Ramos (cell line): Measurements from ENCODE around the gene NOS1.

Source experiments
- in situ Hi-C: fragments of 300-500 bp; cut with MboI; formaldehyde crosslinking; loops from one replicate; pipeline ENCODE4 v1.14.3; 2022; ENCODE audit warnings: low sequenced_read_pairs; ENCODE audit not compliant: unreplicated experiment

The NOS1 gene

GRCh38 chr12:117280019-117280680 is 81.3 kb downstream of the NOS1 start:
- in situ Hi-C loops: no loop called here

GRCh38 chr12:117279606-117280005 is 81.8 kb downstream of the NOS1 start:
- in situ Hi-C loops: no loop called here

- in situ Hi-C loops: no loop called here
Measured at GRCh38 chr12:117277875-117278274, 83.6 kb downstream of the NOS1 start.

- in situ Hi-C loops: no loop called here
Measured at GRCh38 chr12:117273091-117273490, 88.3 kb downstream of the NOS1 start.

- in situ Hi-C loops: no loop called here
Measured at GRCh38 chr12:117272690-117273089, 88.7 kb downstream of the NOS1 start.

GRCh38 chr12:117262749-117263148 is 98.7 kb downstream of the NOS1 start:
- in situ Hi-C loops: no loop called here

- in situ Hi-C loops: no loop called here
Measured at GRCh38 chr12:117261247-117261646, 100.2 kb downstream of the NOS1 start.

- in situ Hi-C loops: no loop called here
Measured at GRCh38 chr12:117255386-117255785, 106.0 kb downstream of the NOS1 start.

GRCh38 chr12:117243488-117243887 is 117.9 kb downstream of the NOS1 start:
- in situ Hi-C loops: no loop called here

GRCh38 chr12:117241697-117242096 is 119.7 kb downstream of the NOS1 start:
- in situ Hi-C loops: no loop called here

- in situ Hi-C loops: no loop called here
Measured at GRCh38 chr12:117240081-117240755, 121.2 kb downstream of the NOS1 start.

GRCh38 chr12:117236456-117237001 is 124.9 kb downstream of the NOS1 start:
- in situ Hi-C loops: no loop called here

GRCh38 chr12:117235261-117235660 is 126.2 kb downstream of the NOS1 start:
- in situ Hi-C loops: no loop called here

GRCh38 chr12:117234441-117234840 is 127.0 kb downstream of the NOS1 start:
- in situ Hi-C loops: no loop called here

- in situ Hi-C loops: no loop called here
Measured at GRCh38 chr12:117231750-117232149, 129.7 kb downstream of the NOS1 start.

- in situ Hi-C loops: loop anchor here (10.0 kb wide), 1 partner anchor 607 kb away; no protein-coding TSS in a partner anchor
Measured at GRCh38 chr12:117228239-117228638, 133.2 kb downstream of the NOS1 start.

- in situ Hi-C loops: loop anchor here (10.0 kb wide), 1 partner anchor 608 kb away; no protein-coding TSS in a partner anchor
Measured at GRCh38 chr12:117227000-117227653, 134.3 kb downstream of the NOS1 start.

GRCh38 chr12:117226505-117226904 is 134.9 kb downstream of the NOS1 start:
- in situ Hi-C loops: loop anchor here (10.0 kb wide), 1 partner anchor 608 kb away; no protein-coding TSS in a partner anchor

- in situ Hi-C loops: loop anchor here (10.0 kb wide), 1 partner anchor 610 kb away; no protein-coding TSS in a partner anchor
Measured at GRCh38 chr12:117225179-117225578, 136.2 kb downstream of the NOS1 start.

- in situ Hi-C loops: loop anchor here (10.0 kb wide), 1 partner anchor 614 kb away; no protein-coding TSS in a partner anchor
Measured at GRCh38 chr12:117220947-117221346, 140.5 kb downstream of the NOS1 start.

- in situ Hi-C loops: no loop called here
Measured at GRCh38 chr12:117218149-117218548, 143.3 kb downstream of the NOS1 start.
